HG03565 (cell line): Measurements from ENCODE around the gene IFNA13.
"Not testable (repeated sequence)": the region's sequence is repeated elsewhere in the genome, so short reads cannot be mapped to it uniquely, and the experiment has no call there.

ENCODE experiments used
- ATAC-seq: cut with Tn5 transposase; IDR thresholded peaks from one replicate; pipeline ENCODE4 v1.9.1; 2021; ENCODE audit warnings: mild to moderate bottlenecking, moderate library complexity; ENCODE audit not compliant: unreplicated experiment

Gene IFNA13

DNA sequence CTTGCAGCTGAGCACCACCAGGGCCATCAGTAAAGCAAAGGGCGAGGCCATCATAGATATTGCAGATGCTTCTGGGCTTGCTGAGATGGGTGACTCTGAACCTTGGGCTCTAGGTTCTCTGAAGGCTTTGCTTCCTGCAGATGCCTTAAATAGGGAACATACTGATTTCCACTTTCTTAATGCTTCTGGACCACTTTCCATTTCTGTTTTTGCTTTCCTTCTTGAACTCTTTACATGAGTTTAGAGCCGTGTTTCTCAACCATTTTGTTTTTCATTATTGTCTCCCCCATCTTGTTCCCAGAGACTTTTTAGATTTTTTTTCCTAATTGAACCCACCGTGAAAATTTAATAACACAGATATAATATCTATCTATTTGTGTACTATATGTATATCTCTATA is at the start of gene IFNA13:
TSS of gene IFNA13 (minus strand) at position 101 of the 400 bp plus-strand sequence. CDS start at position 54, 47 bp downstream.
- ATAC-seq = no peak

DNA sequence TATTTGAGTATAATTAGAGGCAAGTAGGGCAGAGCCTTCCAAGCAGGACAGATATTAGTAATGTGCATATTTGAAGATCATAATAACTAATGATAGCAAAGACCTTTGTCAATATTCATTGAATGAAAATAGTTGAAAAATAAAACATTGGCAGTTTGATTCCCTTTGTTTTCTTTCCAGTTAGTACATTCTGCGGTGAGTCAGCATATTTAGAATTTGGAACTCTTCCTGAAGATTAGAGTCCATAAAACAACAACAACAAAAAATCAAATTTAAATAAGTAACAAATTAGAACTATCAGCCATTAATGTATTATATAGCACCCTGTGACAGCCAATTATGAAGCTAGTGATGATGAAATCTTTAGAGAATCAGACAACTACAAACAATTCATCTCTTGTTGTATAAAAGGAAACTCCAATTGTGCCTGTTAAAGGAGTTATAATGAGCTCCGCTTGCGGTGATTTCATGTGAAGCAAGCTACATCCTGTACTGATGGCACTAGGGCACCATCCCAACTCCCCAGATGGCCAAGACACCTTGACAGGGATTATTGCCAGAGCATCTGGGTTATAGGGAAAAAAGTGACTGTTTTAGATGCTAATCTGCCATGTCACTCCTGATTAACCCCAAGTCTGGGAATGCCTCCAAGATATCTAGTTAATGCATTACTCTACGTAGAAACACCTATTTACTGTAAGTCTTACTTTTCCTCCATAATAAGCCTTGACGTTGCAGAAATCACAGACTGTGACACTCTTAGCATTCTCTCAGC is 47.8 kb upstream of the IFNA13 start:
- no peak for ATAC-seq

- no peak for ATAC-seq
Measured at GRCh38 chr9:21414220-21414940, 46.5 kb upstream of the IFNA13 start.

DNA sequence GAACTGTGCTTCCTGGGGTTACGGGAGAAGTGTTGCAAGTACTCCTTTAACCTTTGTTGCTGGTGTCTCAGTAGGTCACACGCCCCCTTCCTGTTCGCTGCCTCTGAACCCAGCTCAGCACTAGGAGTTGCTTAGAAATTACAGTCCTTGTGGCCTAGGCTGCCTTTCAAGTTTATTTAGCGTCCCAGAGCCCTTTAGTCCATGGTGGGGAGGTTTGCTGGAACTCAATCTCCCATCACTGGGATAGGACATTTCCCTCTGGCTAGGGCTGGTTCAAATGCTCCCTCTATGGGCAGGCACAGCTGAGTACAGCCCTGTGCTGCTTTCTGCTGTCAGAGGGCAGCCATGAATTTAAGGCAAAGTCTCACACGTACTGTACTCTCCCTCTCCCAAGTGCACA is 45.8 kb upstream of the IFNA13 start:
- ATAC-seq = no peak

- ATAC-seq = no peak
Measured at GRCh38 chr9:21413151-21413550, 45.3 kb upstream of the IFNA13 start.

GRCh38 chr9:21412107-21412506 is 44.2 kb upstream of the IFNA13 start:
- peak; percentile 87 for ATAC-seq

DNA sequence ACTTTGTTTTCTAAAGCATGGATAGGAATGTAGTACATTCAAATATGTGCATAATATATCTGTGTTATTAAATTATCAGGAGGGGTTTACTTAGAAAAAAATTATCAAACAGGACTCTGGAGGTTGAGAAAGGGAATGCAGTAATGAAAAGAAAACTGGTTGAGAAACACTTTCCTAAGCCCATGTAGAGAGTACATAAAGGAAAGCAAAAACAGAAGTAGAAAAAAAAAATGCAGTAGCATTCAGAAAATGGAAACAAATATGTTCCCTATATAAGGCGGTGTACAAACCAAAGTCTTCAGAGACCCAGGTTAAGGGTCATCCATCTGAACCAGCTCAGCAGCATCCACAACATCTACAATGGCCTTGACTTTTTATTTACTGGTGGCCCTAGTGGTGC is 41.0 kb upstream of the IFNA13 start, which contains the start of gene IFNA8:
TSS of gene IFNA8 (plus strand) at position 301 of the 400 bp plus-strand sequence. CDS start at position 361, 60 bp downstream.
- no peak for ATAC-seq

DNA sequence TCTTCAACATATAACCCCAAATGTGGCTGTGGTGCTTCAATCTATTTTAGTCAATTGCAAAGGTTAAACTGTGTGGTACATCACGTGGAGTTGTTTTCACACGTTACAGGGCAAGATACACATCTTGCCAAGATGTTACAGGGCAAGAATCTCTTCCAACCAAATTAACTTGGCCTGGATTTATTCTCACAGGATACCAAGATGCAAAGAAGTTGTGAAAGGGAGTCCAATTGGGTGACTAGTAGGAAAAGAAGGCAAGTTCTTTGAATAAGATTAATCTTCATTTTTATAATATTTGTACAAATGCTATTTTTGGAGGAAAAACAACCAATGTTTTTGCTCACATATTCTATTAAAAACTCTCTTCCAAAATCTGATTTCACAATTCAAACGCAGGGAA is 36.3 kb upstream of the IFNA13 start:
- no peak for ATAC-seq

GRCh38 chr9:21402386-21403251 is 34.8 kb upstream of the IFNA13 start:
- ATAC-seq = no peak

- ATAC-seq = no peak
Measured at GRCh38 chr9:21399956-21400355, 32.1 kb upstream of the IFNA13 start.

- ATAC-seq = no peak
Measured at GRCh38 chr9:21398955-21399489, 31.2 kb upstream of the IFNA13 start.

DNA sequence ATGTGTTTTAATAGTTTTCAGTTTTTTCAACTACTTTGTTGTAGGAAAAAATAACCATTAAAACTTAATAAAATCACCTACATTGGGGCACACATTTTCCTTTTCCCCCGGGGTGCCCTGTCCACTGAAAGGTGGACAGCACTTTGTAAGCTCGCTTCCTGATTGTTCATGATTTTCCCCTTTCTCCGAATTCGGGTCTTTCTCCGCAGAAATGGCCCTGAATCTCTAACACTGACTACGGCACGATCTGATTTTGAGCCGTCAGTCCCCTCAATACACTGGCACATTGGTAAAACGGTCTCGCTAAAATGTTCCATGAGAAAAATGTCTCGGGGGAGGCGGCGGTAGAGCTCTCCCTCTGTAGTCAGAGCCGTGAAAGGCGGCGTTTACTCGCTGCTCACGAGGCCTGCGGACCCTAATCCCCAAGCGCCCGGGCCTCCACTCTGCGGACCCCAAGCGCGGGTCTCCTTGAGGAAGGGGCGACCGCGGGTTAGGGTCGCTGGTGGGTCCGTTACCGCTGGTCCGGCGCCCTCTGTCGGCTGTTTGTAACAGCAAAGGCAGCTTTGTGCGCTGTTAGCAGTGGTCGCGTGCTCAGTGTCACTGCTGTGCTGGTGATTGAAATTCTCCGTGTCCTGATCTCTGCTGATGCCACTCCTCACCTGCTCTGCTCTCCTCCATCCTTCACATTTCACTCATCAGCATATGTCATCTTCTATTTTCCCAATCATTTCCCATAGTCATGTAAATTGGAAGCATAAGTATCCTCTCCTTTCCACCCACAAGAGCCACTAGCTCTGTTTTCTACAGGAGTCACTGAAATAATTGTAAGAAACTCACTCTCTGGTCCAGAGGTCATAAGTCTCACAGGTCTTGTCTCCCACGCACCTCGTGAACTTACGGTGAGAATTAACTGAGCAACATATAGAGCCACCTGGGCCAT is 28.2 kb upstream of the IFNA13 start:
- ATAC-seq = peak; percentile 60

- ATAC-seq = peak; percentile 81
Measured at GRCh38 chr9:21392270-21392669, 24.4 kb upstream of the IFNA13 start.

DNA sequence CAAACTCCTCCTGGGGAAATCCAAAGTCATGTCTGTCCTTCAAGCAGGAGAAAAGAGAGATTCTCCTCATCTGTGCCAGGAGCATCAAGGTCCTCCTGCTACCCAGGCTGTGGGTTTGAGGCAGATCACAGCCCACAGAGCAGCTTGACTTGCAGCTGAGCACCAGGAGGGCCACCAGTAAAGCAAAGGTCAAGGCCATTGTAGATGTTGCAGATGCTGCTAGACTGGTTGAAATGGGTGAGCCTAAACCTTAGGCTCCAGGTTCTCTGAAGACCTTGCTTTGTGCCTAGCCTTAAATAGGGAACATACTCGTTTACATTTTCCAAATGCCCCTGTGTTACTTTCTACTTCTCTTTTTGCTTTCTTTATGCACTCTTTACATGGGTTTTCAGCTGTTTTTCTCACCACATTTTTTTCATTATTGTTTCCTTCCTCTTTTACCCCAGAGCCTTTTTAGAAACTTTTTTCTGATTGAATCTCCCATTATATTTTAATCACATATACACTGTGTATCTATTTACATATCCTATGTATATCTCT is 17.3 kb upstream of the IFNA13 start, which contains the start of gene IFNA2:
TSS of gene IFNA2 (minus strand) at position 268 of the 540 bp plus-strand sequence. CDS start at position 199, 69 bp downstream.
- ATAC-seq = no peak

- no peak for ATAC-seq
Measured at GRCh38 chr9:21383627-21384026, 15.8 kb upstream of the IFNA13 start.

DNA sequence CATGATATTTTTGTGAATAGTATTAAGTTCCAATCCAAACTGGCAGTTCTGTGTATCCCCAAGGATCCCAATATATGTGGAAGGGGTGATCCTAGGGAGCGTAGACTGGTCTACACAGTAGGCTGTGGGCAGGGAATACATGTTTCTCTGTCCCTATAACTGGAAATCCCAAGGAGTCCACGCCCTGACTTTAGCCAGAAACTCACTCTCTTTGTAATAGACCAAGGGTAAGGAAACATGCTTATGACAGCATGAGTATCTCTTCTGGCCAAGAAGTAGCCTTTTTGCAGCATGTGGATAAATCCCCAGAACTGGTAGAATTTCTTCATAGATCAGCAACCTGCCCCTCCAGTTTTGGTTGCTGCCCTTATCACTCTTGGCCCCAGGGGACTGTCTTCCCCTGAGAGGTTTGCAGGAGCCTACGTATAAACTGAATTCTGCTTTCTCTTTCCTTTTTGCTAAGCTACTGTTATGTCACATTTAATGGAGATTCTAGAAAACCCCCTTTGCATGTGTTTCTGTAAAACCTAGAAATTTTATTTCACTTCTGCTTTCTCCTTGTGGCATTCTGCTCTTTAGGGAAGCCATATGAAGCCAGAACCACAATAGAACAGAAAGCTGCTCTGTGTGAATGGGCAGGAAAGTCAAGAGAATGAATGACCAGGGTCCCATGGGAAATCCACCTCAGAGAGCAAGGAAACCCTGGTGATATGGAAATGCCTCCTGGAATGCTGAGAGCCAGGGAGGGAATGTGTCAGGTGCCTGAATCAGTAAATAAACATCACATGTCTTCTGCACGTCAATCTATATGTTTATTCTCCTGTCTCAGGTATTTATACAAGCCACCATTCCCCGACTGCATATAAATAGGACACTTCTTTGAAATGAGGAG is 13.8 kb upstream of the IFNA13 start:
- ATAC-seq = peak; percentile 98

DNA sequence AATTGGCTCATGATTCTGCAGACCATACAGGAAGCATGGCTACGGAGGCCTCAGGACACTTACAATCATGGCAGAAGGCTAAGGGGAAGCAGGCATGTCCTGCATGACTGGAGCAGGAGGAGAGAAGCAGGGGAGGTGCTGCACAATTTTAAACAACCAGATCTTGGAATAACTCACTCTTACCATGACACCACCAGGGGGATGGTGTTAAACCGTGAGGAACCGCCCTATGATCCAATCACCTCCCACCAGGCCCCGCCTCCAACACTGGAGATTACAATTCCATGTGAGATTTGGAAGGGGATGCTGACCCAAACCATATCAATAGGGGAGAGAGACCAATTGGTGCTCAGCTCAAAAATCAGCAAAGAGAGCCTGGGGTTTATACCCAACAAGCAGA is 3.6 kb upstream of the IFNA13 start:
- not testable (repeated sequence) for ATAC-seq

DNA sequence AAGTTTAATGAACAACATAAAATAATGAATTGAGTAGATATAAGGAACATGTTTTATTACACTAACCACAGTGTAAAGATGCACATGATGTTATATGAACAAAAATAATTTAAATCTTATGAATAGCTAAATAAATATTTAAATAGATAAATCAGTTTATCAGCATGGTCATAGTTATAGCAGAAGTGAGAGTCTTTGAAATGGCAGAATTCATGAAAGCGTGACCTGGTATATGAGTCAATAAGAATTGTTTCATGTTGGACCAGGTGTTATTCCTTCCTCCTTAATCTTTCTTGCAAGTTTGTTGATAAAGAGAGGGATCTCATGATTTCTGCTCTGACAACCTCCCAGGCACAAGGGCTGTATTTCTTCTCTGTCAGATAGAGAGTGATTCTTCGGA is 688 bp downstream of the IFNA13 start:
- peak; percentile 90 for ATAC-seq
